ENCODE results near the gene NBEAL2. TPM values are rescaled to one million over a fixed set of nuclear protein-coding genes. Genes with fewer than 3 reads are reported as not detected.
A peak's percentile ranks its signal among the peaks of the same experiment; 100 is the strongest.

Gene NBEAL2
- total RNA-seq, 1 donor from 2014 or later: 227 TPM

- no peak for DNase-seq (ENCODE audit: extremely low spot score in 2 of 2)
- Histone ChIP-seq H3K36me3 (peaks cover 0 to 24% of the 10 kb centered on the region in 2 donors), H3K27me3 (no peaks in the 10 kb centered on the region), H3K9me3 (no peaks in the 10 kb centered on the region), H3K4me1 (peaks cover 67% of the 10 kb centered on the region), H3K27ac (peak overlapping the region; percentile 34), H3K4me3 (no peak overlapping the region)
- TF ChIP-seq CTCF (IDR thresholded peaks at IDR 0.05): no peak
- no peak for TF ChIP-seq POLR2AphosphoS5 (IDR thresholded peaks at IDR 0.05; ENCODE audit: insufficient read depth in 1 of 2, low read depth in 1 of 2)
- TF ChIP-seq POLR2A (IDR thresholded peaks at IDR 0.05): no peak
- intact Hi-C loops (cut with DNase I): no loop called here
Observed at GRCh38 chr3:46943237-46944187, 36.0 kb upstream of the NBEAL2 start.

DNA sequence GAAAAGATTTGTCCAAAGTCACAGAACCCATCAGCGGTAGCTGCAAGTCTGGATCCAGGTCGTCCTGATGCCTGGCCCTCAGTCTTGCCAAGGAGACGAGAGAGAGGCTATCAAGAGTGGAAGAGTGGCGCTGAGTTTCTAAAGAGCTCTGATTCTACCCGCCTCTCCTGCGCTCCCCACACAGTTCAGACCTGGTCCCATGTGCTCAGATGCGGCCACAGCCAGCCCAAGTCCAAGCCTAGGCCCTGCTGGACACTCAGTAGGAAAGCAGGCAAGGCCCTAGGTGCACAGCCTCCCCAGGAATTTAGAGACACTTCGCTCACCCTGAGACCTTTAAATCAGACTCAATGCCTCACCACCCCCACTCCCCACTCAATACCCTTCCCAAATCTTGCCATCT, 35.3 kb upstream of the NBEAL2 start:
- H3K27me3 ChIP-seq: no peaks in the 10 kb centered on the region
- TF ChIP-seq CTCF (IDR thresholded peaks at IDR 0.05): no peak
- no peak for TF ChIP-seq POLR2A (IDR thresholded peaks at IDR 0.05)
- no peak for TF ChIP-seq POLR2AphosphoS5 (IDR thresholded peaks at IDR 0.05; ENCODE audit: insufficient read depth in 1 of 2, low read depth in 1 of 2)

GRCh38 chr3:46946416-46946815, 33.0 kb upstream of the NBEAL2 start:
- H3K9me3 ChIP-seq: no peaks in the 10 kb centered on the region
- peaks cover 0 to 4% of the 10 kb centered on the region in 2 donors for H3K36me3 ChIP-seq
- no peak for DNase-seq (ENCODE audit: extremely low spot score in 2 of 2)
- H3K27me3 ChIP-seq: no peaks in the 10 kb centered on the region
- H3K27ac ChIP-seq: peak overlapping the region; percentile 77
- H3K4me1 ChIP-seq: peaks cover 94% of the 10 kb centered on the region
- no peak overlapping the region for H3K4me3 ChIP-seq
- TF ChIP-seq POLR2A (IDR thresholded peaks at IDR 0.05): no peak
- TF ChIP-seq POLR2AphosphoS5 (IDR thresholded peaks at IDR 0.05; ENCODE audit: insufficient read depth in 1 of 2, low read depth in 1 of 2): peak; percentile 26 to 52
- TF ChIP-seq CTCF (IDR thresholded peaks at IDR 0.05): no peak
- intact Hi-C loops (cut with DNase I): no loop called here

More for the DNA sequence above, 35.3 kb upstream of the NBEAL2 start:
- intact Hi-C loops (cut with DNase I): no loop called here
- Histone ChIP-seq H3K27ac (peak overlapping the region; percentile 34), H3K36me3 (peaks cover 0 to 22% of the 10 kb centered on the region in 2 donors), H3K4me1 (peaks cover 74% of the 10 kb centered on the region), H3K4me3 (no peak overlapping the region), H3K9me3 (no peaks in the 10 kb centered on the region)
- DNase-seq (ENCODE audit: extremely low spot score in 2 of 2): no peak

DNA sequence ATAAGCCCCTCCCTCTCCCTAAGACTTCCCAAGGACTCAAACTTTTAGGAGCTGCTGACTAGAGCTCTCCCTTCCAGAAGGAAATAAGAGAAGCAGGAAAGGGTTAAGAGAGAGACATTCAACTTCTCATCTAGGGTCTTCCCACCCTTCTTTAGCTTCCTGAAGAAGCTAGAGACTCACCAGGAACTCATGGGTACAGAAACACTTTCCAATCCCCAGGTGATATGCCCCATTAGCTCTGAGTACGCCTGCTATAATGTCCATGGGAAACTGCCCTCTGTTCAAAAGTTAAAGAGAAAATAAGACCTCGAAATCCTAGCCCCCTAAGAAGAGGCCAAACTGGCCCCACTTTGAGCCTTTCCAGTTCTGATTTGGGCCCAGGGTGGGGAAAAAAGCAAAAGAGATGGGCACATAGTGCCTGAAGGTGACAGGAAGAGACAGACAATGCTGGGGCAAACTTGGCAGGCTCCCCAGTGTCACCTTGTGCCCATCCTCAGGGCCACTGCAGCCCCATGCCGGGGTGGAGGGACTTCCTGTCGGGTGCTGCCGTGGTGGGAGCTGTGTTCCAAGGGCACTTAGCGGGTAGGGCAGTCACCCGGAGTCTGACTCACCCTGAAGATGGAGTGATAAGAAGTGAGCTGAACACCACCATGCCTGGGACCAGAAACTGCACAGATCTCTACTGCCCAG, 32.5 kb upstream of the NBEAL2 start:
- intact Hi-C loops (cut with DNase I): no loop called here
- no peaks in the 10 kb centered on the region for H3K27me3 ChIP-seq
- no peak for TF ChIP-seq POLR2A (IDR thresholded peaks at IDR 0.05)
- TF ChIP-seq POLR2AphosphoS5 (IDR thresholded peaks at IDR 0.05; ENCODE audit: insufficient read depth in 1 of 2, low read depth in 1 of 2): no peak
- TF ChIP-seq CTCF (IDR thresholded peaks at IDR 0.05): no peak
- H3K9me3 ChIP-seq: no peaks in the 10 kb centered on the region
- no peak overlapping the region for H3K4me3 ChIP-seq
- no peak for DNase-seq (ENCODE audit: extremely low spot score in 2 of 2)
- H3K36me3 ChIP-seq: peaks cover 0 to 1% of the 10 kb centered on the region in 2 donors
- peak overlapping the region; percentile 77 for H3K27ac ChIP-seq
- H3K4me1 ChIP-seq: peaks cover 94% of the 10 kb centered on the region
